HL-60 (cell line): Measurements from ENCODE around the gene IRAG1.

Source experiments
- DNase-seq, 2 experiments: peaks; one replicate each; pipeline ENCODE4 v3.0.0-alpha.2; 2010 to 2020; ENCODE audit warnings: low read depth in 1 of 2, low spot score in 1 of 2
- H3K27ac ChIP-seq: fragments of 250-450 bp; sonication (Bioruptor Pico); replicated peaks from 2 replicates; pipeline ENCODE4 v1.5.1; 2020; ENCODE audit warnings: mild to moderate bottlenecking, moderate library complexity
- H3K27me3 ChIP-seq: fragments of 250-450 bp; sonication (Bioruptor Pico); 2 replicates; pipeline ENCODE4 v1.5.1; 2021; ENCODE audit warnings: mild to moderate bottlenecking, moderate library complexity; ENCODE audit not compliant: insufficient read depth, poor library complexity, severe bottlenecking
- H3K4me3 ChIP-seq: replicated peaks from 2 replicates; pipeline ENCODE4 v1.5.1; 2011; ENCODE audit warnings: mild to moderate bottlenecking, control low read depth, low read length; ENCODE audit not compliant: insufficient read depth
- CTCF ChIP-seq: IDR thresholded peaks from one replicate; pipeline ENCODE4 v1.5.1; 2011; ENCODE audit warnings: low read length, control low read depth, inconsistent platforms; ENCODE audit not compliant: insufficient read depth
- GABPA ChIP-seq: IDR thresholded peaks from 2 replicates; pipeline ENCODE4 v1.6.1; 2012; ENCODE audit warnings: low read depth
- POLR2AphosphoS5 ChIP-seq: IDR thresholded peaks from 2 replicates; pipeline ENCODE4 v1.6.1; 2012; ENCODE audit warnings: low read depth
- REST ChIP-seq: IDR thresholded peaks from 2 replicates; pipeline ENCODE4 v1.6.1; 2012; ENCODE audit warnings: low read depth; ENCODE audit not compliant: insufficient replicate concordance
- SPI1 ChIP-seq: IDR thresholded peaks from 2 replicates; pipeline ENCODE4 v1.6.1; 2012; ENCODE audit warnings: low read depth, mild to moderate bottlenecking, borderline replicate concordance

The IRAG1 gene

GRCh38 chr11:10646681-10647355 lies 46.7 kb downstream of the IRAG1 start:
- no peak overlapping the region for H3K27ac ChIP-seq
- DNase-seq: no peak
- no peak for TF ChIP-seq REST
- TF ChIP-seq SPI1: no peak
- TF ChIP-seq CTCF: no peak
- TF ChIP-seq GABPA: no peak
- TF ChIP-seq POLR2AphosphoS5: no peak
- H3K4me3 ChIP-seq: no peak overlapping the region
- no peaks in the 10 kb centered on the region for H3K27me3 ChIP-seq

DNA sequence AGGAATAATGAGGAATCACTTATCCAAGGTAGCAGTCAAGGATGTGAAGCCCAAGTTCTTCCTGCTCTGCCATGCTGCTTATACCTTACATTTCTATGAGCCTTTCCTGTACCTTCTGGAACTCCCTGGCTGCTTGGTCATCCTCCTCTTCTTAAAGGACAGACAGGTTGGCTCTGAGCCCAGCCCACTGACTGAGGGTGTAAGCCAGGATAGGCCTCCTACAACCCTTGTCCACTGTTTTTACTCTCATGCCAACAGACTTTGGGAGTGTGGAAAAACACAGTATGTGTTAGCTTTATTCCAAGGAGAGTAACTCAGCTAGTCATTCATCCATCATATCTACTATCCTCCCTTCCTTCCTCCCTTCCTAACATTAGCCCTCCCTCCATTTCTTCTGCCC lies 47.5 kb downstream of the IRAG1 start:
- H3K27ac ChIP-seq: no peak overlapping the region
- no peaks in the 10 kb centered on the region for H3K27me3 ChIP-seq
- TF ChIP-seq GABPA (no peak), REST (no peak), POLR2AphosphoS5 (no peak), CTCF (no peak), SPI1 (no peak)
- DNase-seq: no peak
- H3K4me3 ChIP-seq: no peak overlapping the region

DNA sequence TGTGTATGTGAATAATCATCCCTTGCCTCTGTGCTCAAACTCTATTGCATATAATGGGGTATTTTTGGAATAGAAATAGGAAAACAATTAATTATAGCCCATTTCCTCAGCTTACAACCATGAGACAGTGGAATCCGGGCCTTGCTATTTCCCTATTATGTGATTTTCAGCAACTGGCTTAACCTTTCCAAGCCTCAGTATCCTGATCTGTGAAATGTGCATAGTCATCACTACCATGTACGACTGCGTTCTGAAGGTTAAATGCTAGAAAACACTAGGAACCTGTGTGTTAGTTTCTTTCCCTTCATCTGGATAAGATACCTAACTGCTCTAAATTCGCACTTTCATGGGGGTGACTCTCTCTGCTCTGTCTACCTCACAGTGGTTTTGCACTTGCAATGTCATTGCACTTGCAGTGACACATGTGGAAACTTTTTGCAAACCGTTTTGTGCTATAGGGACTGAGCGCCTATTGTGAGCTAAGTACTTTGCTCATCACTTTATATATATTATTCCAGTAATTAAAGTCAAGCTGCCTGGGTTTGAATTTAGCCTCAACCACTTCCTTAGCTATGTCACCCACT lies 48.3 kb downstream of the IRAG1 start:
- no peak for DNase-seq
- TF ChIP-seq SPI1 (no peak), REST (no peak), CTCF (no peak), GABPA (no peak), POLR2AphosphoS5 (no peak)
- Histone ChIP-seq H3K27ac (no peak overlapping the region), H3K4me3 (no peak overlapping the region), H3K27me3 (no peaks in the 10 kb centered on the region)
